ENCODE data around the gene MRPS33.
"Not testable (repeated sequence)": the region's sequence is repeated elsewhere in the genome, so short reads cannot be mapped to it uniquely, and the experiment has no call there.

Gene MRPS33

GRCh38 chr7:141012044-141012685 lies 2.6 kb downstream of the MRPS33 start:
- peak; percentile 55 to 66 for DNase-seq

- DNase-seq, result no peak
Measured at GRCh38 chr7:141011443-141011842, 3.3 kb downstream of the MRPS33 start.

GRCh38 chr7:141003172-141004065 lies 11.3 kb downstream of the MRPS33 start:
- DNase-seq, result no peak

- DNase-seq, result no peak
Measured at GRCh38 chr7:141001546-141001945, 13.2 kb downstream of the MRPS33 start.

GRCh38 chr7:141001122-141001521 lies 13.6 kb downstream of the MRPS33 start:
- no peak for DNase-seq

GRCh38 chr7:140998715-140999114 lies 16.0 kb downstream of the MRPS33 start:
- no peak for DNase-seq

GRCh38 chr7:140992422-140992821 lies 22.3 kb downstream of the MRPS33 start:
- no peak for DNase-seq

- no peak for DNase-seq
Measured at GRCh38 chr7:140990193-140990962, 24.4 kb downstream of the MRPS33 start.

- DNase-seq, result no peak
Measured at GRCh38 chr7:140989068-140989467, 25.7 kb downstream of the MRPS33 start.

- DNase-seq, result peak in 1 of 2 donors; percentile 13
Measured at GRCh38 chr7:140983802-140984201, 30.9 kb downstream of the MRPS33 start.

GRCh38 chr7:140982508-140982907 lies 32.2 kb downstream of the MRPS33 start:
- DNase-seq, result no peak

GRCh38 chr7:140981951-140982350 lies 32.8 kb downstream of the MRPS33 start:
- no peak for DNase-seq

GRCh38 chr7:140977741-140978140 lies 37.0 kb downstream of the MRPS33 start:
- no peak for DNase-seq

- DNase-seq, result no peak
Measured at GRCh38 chr7:140972876-140973829, 41.6 kb downstream of the MRPS33 start.

GRCh38 chr7:140972344-140972743 lies 42.4 kb downstream of the MRPS33 start:
- no peak for DNase-seq

- no peak for DNase-seq
Measured at GRCh38 chr7:140967438-140967837, 47.3 kb downstream of the MRPS33 start.

- no peak for DNase-seq
Measured at GRCh38 chr7:140966561-140967233, 48.1 kb downstream of the MRPS33 start.

- no peak for DNase-seq
Measured at GRCh38 chr7:140961117-140961516, 53.6 kb downstream of the MRPS33 start.

- DNase-seq, result not testable (repeated sequence)
Measured at GRCh38 chr7:140956997-140957396, 57.8 kb downstream of the MRPS33 start.

Measured in stimulated activated CD4-positive, alpha-beta T cell treated with anti-CD3 and anti-CD28 coated beads, Interleukin-2, amount 100 ng/mL, for 48 hours (primary cell).